HG03175 (cell line): ENCODE data around the gene ABHD17B.
"Not testable (repeated sequence)": the region's sequence is repeated elsewhere in the genome, so short reads cannot be mapped to it uniquely, and the experiment has no call there.

Experiments used
- ATAC-seq: cut with Tn5 transposase; IDR thresholded peaks from one replicate; pipeline ENCODE4 v1.9.1; 2021; ENCODE audit warnings: mild to moderate bottlenecking, moderate library complexity; ENCODE audit not compliant: unreplicated experiment

Gene ABHD17B

DNA sequence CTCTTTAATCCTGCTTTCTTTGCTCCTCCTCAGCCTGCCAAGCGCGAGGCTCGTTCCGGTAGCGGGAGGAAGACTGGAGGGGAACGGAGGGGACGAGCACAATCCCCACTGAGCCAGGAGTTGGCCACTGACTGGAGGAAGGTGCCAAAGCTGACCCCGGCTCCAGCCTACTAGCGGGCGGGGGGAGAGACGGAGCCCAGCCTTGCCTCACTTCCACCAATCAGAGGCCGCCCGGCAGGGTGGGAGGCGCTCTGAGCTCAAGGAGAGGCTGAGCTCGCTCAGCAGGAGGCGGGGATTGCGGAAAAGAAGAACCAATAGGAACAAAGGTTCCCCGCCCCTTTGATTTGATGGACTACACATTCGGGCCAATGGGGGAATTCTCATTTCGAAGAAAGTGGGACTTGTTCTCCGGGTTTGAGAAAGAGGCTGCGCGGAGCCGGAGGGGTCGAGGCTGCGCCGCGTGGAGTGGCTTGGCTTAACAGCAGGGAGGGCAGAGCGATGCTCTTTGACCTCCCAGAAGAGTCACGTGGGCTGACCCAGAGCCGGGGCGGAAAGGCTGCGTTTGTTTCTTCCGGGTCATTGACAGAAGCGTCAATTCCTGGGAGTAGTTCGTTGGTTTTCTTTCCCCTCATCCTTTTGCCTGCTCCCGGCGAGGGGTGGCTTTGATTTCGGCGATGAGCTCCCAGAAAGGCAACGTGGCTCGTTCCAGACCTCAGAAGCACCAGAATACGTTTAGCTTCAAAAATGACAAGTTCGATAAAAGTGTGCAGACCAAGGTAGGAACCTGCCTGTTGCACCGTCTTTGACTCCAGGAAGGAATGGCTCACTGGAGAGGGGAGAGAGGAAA lies at the start of gene ABHD17B, which contains the start of gene C9orf85:
Gene ABHD17B, minus strand, starts transcription at position 133 of the 847 bp plus-strand sequence. CDS start 36,113 bp downstream, outside the sequence.
Gene C9orf85, plus strand, starts transcription at position 579 of the 847 bp plus-strand sequence. Its CDS starts 96 bp downstream, at position 675.
- peak; percentile 93 for ATAC-seq

DNA sequence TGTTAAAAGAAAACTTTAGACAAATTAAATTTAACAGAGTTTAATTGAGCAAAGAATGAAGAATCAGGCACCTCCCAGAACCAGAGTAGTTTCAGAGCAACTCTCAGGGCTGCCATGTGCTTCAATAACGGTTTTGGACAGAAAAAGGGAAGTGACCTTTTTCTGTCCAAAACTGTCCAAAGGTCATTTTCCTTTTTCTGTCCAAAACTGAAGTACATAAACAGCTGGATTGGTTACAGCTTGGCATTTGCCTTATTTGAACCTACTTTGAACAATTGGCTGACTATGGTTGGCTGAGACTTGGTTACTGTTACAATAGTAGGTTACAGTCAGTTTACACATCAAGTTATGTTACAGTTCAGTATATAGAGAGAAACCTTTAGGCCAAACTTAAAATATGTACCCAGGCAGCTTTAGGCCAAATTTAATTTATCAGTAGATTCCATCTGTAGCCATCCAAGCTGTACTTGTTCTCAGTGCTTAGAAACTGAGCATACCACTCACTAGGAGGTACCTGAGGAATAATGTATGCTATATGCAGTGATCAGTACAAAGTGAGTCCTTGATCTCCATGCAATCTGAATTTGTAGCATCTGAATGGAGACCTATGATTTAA lies 44.4 kb upstream of the ABHD17B start:
- ATAC-seq = peak; percentile 83

DNA sequence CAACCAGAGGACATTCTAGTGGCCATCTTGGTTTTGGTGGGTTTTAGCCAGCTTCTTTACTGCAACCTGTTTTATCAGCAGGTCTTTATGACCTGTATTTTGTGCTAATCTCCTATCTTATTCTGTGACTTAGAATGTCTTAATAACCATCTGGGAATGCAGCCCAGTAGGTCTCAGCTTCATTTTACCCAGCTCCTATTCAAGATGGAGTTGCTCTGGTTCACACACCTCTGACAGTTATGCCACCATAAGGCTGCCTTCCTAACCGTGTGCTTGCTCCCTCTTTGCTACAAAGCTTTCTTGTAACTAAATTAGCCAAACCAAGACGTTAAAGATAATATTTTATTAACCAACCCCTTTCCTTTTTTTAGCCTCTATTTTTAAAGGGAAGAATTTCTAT lies 43.7 kb upstream of the ABHD17B start:
- ATAC-seq = not testable (repeated sequence)

DNA sequence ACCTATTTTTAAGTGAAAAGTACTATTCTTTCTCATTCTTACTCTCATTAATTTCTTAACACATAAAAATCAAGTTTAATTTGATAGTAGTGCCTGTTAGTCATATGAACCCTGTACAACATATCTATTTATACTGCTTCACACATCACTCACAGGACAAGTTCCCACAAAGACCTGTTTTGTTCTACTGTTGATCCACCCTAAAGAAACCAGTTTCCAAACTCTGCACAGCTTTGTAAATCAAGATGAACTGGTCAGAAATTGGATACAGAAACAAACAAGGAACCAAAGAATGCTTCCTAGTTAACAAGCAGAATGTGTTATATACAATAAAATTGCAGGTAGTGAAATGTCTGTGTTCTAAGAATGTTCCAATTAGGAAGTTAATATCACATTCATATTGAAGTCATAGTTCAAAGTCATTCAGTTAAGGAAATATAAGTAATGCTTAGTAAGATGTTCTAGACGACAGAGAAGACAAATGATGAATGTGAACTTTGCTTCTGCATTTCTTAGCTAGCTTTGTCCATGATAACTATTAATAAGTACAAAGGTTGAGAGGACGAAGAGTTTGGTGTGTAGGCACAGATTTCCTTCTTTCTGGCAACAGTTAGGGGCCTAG lies 33.9 kb upstream of the ABHD17B start:
- ATAC-seq = no peak

DNA sequence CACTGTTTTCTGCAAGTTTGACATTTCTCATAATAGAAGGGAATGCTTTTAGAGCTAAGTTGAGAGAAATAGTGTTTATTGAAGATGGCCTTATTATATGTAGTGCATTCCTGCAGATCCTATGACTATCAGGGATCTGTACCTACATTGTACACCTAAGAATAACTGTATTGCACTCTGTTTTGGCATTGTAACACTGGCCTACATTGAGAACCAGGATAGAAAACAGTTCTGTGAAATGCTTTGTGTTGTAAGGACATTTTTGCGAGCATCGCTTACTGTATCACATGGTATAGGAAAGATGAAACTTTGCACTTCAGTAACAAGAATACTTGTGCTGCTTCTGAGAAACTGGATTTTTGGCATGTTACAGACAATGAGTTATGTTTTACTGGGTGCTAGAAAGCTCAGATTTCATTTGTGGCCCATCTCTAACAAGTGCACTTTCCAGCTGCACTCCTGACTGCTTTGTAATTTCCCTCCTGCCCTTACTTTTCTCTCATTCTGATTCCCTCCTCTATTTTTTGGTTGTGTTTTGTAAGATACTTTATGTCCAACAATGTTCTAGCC lies 31.1 kb upstream of the ABHD17B start:
- no peak for ATAC-seq

DNA sequence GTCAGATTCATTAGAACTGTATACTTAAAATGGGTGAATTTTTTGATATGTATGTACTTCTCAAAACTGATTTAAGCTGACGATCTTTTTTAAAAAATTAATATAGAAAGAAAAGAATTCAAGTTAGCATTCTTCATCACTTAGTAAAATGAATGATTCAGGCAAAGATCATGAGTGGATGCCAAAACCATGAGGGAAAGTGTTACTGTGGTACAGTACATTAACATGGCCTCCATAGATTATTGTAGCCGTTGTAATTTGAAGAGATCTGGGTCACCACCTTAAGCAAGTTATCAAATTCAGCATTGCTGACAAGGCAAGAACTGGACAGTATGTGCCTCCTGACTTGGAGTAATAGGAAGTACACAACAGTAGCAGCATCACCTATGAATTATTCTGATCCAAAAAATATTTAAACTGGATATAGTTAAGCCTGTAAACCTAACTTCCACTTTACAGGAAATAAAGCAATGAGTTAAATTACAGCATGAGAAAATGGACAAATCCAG lies 30.1 kb upstream of the ABHD17B start:
- ATAC-seq = no peak

DNA sequence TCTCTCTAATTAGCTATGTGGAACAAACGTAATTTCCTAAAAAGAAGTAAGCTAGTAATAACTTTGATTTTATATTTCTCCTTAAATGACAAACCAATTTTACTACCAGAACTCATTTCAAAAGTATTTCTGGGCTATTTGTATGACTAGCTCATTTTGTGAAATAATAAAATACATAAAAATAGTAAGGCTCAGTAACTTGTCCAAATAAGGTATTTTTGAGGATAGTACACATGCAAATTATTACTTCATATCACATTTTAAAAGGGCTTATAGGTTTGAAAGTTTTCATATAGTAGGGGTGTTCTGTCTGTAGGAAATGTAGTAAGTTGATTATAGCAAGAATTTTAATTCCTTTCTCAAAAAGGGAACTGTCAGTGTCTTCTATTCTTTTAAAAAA lies 26.9 kb upstream of the ABHD17B start:
- ATAC-seq = no peak

DNA sequence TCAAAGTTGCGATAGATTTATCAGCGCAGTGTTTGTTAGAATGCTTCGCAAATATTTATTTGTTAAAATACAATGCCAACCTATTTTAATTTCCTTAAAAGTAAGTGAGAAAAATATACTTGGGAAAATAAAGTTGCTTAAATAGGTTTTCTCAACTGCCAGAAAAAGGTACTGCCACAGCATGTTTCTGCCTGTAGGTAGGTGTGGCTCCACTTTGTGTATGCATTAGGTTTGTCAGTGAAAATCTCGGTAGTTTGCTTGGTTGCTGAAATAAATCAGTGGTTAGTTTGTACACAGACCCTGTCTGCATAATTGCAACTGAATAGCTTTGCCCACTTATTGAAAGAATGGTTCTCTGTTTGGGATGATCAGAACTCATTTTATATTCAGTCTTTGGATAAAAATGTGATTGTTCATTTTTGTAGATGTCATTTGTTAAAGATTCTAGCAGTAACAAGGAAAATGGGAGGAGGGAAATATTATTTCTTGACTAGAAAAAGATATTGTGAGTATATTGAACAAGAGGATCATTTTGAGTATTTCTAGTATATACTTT lies 26.2 kb upstream of the ABHD17B start:
- no peak for ATAC-seq

DNA sequence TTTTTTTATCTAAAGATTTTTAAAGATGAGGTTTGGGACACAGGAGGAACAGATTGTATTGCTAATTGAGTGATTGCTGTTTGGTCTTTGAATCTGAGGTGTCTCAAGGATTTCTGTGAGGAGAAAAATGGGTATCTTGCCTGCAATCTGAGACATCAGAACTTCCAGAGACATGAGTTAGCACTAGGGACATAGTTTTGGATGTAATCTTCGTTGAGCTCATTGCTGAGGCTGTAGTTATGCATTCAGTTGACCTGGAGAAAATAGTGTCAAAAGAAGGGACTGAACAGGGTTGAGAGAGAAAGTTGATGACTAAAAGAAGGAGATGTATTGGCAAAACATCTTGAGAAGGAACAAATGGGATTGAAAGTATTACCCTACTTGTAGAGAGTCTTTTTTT lies 25.1 kb upstream of the ABHD17B start:
- ATAC-seq = no peak

DNA sequence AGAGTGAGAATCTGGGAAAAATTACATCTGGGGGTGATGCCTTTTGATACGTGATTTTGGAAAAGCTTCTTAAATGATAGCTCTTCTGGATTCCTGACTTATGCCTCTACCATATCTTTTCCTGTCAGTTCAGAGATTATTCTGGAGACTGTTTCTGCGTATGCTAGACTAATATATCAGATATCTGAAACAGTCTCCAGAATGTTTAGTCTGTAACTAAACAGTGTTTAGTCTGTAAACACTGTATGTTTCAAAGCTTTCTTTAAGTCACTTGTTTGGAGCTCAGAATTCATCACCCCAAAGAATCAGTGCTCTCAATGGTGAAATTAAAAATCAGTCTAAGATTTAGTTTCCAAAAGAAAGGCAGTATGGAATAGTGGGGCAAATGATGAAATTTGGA lies 20.2 kb upstream of the ABHD17B start:
- ATAC-seq = no peak

DNA sequence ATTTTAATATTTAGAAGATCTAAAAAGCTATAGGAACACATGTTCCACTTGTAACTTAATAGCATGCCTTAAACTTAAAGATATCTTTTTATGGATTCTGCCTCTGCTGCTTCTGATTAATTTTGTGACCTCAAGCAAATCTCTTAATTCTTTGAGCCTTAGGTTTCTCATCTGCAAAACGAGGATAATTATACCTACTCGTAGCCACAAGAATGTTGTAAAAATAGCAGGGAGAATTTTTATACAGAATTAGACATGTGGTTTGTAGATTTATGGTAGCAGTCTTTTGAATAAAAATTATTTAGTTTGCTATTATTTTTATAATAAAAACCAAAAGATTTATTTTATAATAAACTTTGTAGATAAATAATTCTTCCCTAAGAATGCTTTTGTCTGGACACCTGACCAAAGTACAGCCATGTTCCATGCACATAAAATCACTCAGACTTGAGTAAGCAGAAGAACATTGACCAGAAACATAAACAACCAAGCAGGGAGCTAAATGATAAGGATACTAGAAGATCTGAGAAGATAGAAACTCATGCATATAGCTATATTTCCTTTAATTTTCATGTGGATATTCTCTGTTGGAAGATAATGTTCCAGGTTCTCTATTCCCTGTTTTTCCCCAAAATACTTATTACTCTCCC lies 18.9 kb upstream of the ABHD17B start:
- no peak for ATAC-seq

DNA sequence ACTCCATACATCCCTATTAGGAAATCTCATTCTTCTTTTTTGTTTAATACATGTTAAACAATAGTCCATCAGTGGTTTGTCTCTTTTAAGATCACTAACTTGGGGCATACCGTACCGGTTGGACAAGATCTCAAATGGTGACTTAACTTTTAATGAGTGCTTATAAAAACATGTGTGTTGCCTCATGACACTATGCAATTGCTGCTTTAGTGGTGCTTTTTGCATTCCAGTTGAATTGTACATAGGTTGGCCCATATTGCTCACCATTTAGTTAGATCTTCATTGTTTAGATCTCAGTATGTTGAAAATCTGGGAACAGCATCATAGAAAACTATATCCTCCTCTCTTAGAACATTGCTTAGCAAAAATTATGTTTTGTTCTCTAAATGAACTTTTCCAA lies 18.2 kb upstream of the ABHD17B start:
- no peak for ATAC-seq

DNA sequence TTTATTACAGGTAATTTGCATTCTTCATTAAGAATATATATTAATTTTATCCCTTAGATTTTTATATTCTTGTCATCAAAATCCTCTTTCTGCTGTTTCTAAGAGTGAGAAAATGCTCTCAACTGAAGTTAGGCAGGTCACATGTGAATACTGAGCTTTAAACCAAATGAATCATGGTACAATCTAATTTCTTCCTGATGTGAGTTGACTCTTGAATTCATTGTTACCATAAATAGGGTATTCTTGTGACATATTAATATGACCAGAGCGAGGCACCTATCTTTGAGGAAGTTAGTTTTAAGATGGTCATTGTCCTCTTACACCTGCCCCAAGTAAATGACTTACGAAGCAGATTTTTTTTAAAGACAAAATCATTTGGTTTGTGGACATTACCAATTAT lies 17.8 kb upstream of the ABHD17B start:
- ATAC-seq = no peak

DNA sequence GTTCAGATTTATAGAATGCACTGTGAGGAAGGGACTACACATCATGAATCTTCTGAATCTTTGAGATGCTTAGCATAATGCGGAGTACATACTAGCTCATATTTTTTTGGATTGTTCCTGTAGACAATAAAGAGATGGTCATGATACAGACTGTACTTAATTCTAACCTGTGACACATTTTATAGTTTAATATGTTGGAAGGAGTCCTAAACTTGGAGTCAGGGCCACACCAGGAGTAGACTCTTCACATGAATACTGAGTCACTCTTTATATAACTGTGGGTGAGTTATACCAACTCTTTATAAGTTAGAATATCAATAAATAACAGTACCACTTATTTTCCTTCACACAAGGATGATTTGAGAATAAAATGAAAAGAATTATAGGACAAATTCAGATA lies 17.4 kb upstream of the ABHD17B start:
- ATAC-seq = no peak

DNA sequence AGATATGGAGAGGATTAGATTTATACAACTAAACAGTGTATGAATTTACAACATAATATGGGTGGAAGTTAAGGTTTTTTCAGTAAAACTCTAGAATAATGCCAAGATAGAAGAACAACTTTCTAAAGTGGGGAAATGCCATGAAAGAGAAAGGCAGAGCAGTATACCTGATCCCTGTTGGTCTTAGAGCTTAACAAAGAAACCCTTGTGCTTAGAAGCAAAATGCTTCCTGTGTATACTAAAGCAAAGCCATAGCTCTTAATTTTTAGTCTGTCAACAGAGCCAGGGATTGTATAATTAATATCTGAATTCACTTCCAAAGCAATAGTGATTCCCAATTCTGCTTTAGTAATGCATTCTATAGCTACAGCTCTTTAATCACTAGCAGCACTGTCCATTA lies 14.8 kb upstream of the ABHD17B start:
- ATAC-seq = no peak

DNA sequence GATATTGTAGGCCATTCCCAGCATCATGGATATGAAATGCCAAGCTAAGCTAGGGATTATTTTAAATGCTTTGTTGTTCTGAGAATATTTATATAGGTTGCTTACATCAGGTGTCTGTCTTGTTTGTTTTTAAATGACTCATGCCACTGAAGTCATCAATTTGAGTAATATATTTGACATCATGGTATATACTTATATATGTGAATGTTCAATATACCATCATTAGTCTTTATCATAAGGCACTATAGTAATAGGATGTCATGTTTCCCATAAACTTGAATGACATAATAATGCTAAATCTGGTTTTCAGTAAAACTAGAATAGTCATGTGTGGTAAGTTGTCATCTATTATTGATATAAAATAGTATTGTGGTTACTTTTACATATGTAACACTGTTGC lies 13.6 kb upstream of the ABHD17B start:
- no peak for ATAC-seq

DNA sequence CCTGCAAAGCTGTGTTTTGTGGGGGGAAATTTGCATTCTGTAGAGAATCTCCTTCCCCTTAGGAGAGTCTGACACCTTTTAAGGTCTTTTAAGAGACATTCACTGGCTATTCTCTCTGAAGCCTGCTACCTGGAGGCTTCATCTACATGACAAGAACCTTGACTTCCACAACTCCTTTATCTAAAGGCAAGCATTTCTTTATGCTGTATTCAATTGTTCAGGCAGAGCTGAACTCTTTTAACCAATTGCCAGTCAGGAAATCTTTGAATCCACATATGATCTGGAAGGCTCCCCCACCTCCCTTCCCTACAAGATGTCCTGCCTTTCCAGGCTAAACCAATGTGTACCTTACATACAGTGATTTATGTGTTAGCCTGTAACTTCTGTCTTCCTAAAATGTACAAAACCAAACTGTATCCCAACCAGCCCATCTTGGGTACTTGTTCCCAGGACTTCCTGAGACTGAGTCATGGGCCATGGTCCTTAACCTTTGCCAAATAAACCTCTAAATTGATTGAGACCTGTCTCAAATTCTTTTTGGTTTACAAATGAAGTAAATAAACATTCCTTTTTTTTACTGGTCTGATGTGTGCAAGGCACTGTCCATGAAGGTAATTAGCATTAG lies 10.3 kb upstream of the ABHD17B start:
- ATAC-seq = no peak

DNA sequence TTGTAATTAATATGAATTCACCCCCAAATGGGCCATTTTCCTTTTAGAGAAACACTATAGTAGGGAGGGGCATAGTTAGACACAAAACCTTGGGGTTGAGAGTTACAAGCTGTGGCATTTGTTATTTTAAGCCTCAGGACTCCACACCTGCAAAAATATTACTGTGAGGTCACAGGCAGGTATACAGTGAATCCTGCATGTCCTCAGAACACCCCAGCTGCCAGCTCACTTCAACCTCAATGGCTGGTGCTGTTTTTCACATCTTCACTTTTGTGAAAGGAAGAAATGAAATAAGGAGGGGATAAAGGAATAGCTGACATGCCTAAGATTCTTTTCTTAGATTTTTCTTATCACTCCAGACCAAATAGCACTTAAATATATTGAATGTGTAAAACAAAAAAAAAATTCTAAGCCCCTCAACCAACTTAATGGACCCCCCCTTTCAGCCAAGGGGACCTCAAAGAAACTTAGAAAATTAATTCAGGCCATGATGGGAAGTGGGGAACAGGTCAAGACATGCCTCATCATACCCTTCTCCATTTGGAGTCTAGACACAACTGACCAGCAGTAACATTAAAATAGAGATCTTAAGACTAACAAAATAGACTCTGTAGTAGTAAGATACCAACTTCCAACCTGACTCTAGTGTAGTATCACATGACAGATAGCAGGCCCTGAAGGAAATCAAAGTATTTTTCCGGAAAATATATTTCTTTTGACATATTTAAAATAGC lies 9.6 kb upstream of the ABHD17B start:
- no peak for ATAC-seq

DNA sequence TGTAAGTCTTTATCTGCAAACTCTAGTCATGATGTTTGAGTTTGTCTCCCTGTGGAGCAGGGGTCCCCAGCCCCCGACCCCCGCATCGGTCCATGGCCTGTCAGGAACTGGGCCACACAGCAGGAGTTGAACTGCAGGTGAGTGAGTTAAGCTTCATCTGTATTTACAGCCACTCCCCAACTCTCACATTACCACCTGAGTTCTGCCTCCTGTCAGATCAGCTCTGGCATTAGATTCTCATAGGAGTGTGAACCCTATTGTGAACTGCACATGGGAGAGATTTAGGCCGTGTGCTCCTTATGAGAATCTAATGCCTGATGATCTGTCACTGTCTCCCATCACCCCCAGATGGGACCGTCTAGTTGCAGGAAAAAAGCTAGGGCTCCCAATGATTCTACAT lies 7.4 kb upstream of the ABHD17B start:
- no peak for ATAC-seq
